ENCODE results near the gene CACNA2D1.

The CACNA2D1 gene

DNA sequence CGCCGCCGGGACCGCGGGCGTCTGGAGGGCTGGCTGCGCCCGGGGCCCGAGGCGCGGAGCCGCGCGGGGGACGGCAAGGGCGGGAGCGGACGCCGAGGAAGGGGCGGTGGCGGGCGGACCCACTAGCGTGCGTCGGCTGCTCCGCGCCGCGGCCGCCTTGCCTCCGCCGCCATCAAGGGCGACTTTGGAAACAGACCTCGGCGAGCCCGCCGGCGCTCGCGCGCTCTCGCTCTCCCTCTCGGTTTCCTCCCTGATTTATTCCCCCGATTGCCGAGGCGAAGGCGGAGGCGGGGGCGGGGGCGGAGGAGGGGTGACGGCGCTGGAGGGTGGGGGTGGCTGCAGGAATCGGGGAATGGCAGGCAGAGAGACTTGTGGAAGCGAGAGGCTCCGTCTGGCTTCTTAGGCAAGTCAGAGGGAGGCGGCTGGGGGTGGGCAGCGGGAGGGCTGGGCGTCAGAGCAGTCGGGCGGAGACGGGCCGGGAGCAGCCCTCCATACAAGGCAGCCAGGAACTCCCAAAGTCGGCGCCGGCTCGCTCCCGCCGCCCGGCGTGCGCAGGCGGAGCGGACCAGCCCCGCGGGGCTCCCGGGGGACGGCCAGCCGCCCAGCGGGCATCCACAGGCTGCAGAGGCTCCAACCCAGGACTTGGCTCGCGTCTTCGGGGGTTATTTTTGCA is at the start of gene CACNA2D1:
Gene CACNA2D1 (minus strand): TSS at position 231 of the 673 bp plus-strand sequence.
- DNase-seq (ENCODE audit: low spot score): peak; percentile 59

- peak; percentile 21 for DNase-seq (ENCODE audit: low spot score)
Observed at GRCh38 chr7:82481499-82482097, 38.0 kb upstream of the CACNA2D1 start.

DNA sequence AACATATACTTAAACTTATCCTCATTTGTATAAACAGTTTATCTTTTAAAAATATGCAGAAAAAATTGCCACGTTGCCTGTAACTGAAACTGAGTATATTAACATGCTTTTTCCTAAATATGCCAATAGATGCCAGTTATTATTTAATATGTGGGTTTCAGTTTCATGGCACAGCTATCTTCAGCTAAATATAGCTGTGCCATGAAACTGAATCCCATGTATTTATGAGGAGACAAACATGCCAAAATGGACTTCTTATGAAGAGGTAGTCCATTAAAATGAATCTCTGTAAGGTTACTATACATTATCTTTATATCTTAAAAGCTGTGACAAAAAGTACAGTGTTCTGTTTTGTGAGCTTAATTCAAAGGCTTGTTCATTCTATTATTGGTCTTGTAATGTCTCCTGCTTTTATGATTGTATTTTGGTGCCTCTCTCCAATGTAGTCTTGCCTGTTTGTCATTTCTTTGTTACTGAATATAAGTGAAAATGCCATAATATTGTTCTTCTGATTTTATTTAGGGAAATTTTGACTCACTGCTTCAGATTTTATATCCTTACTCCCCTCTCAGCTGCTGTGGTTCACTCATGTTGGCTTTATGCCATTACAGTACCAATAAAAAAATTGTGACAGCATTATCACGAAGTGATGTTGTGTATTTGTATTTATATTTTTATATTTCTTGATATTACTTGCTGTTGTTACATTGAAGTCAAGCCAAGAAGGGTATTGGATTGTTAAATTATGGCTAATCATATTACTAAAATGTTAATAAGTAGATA is 34.3 kb upstream of the CACNA2D1 start:
- no peak for DNase-seq (ENCODE audit: low spot score)

DNA sequence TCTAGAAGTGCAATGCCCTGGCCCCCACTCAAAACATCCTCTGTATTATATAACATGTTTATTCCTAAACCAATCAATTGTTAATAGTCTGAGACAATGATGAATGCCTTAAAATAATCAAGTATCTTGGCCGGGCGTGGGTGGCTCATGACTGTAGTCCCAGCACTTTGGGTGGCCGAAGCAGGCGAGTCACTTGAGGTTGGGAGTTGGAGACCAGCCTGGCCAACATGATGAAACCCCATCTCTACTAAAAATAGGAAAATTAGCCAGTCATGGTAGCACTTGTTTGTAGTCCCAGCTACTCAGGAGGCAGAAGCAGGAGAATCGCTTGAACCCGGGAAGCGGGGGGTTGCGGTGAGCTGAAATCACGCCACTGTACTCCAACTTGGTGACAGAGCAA is 29.4 kb upstream of the CACNA2D1 start:
- no peak for DNase-seq (ENCODE audit: low spot score)

DNA sequence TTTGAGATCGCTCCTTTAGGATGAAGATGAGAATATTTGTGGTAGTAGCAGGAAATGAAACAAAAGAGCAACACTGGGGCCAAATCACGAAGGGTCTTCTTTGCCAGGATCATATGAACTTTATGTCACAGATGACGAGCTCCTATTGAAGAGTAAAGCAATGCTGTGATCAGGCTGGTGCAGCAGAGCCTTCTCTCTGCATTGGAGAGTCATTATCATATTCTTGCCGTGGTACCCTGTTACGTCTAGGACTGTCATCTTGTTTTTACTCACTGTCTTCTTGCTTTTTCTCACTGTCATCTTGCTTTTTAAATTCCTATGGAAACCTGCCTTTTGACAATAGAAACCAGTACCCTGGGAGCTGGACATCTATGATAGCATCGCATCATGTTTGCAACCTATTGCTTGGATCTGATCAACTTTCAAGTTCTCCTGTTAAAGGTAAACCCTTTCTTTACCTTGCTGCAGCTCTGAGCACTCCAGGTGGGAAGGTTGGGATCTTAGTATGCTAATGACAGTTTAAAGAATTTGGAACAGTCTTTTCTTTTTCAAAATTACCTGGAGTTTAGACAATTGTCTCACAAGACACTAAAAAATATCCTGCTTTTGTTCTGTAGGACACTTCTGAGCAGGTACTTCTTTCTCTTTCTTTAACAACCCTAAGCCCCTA is 27.9 kb upstream of the CACNA2D1 start:
- DNase-seq (ENCODE audit: low spot score): no peak

- DNase-seq (ENCODE audit: low spot score): no peak
Observed at GRCh38 chr7:82469207-82469606, 25.6 kb upstream of the CACNA2D1 start.

- DNase-seq (ENCODE audit: low spot score): no peak
Observed at GRCh38 chr7:82468435-82468834, 24.9 kb upstream of the CACNA2D1 start.

DNA sequence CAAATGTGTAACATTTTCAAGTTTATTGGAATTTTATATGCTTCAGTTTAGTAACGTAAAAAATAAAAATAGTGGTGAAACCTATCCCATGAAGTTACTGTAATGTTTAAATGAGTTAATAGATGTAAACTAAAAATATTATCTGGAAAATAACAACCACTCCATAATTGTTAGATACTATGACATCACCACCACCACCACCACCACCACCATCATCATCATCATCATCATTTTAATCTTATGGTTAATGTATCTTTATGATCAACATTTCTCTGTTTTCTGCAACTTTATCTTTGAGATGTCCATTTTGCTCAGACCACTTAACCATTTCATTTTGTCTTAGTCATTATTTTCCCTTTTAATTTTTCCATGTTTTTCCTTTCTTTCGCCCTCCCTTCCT is 23.4 kb upstream of the CACNA2D1 start:
- DNase-seq (ENCODE audit: low spot score): no peak

DNA sequence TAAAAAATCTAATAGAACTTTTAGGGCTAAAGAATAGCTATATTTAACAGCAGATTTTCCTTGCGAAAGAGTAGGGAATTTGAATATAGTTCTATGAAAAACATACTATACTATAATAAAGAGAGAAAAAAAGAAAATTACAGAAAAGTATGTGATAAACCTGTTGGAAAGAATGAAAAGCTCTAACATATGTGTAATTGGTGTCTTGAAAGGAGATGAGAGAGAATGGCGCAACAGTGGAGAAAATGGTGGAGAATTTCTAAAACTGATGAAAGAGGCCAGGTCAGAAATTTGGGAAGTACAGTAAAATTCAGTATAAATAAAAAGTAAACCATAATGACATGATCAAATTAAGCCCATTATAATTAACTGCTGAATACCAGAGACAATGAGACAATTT is 20.8 kb upstream of the CACNA2D1 start:
- no peak for DNase-seq (ENCODE audit: low spot score)

- DNase-seq (ENCODE audit: low spot score): no peak
Observed at GRCh38 chr7:82455295-82455694, 11.7 kb upstream of the CACNA2D1 start.

- no peak for DNase-seq (ENCODE audit: low spot score)
Observed at GRCh38 chr7:82450759-82451158, 7.2 kb upstream of the CACNA2D1 start.

DNA sequence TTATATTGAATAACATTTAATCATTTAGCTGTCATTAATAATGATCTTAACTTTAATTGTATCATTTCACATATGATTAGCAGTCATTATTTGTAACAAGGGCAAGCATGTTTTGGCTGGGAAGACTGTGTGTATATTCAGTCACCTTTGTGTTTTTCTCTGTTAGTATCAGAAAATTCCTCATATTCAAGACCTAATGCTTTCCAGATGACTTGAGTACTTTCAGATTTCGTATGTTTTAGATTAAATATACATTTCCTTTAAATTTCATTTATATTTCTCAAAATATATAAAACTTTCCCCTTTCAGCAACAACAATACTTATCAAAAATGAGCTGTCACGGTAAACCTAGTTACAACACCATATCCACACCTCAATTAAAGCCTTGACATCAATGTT is 6.3 kb upstream of the CACNA2D1 start:
- no peak for DNase-seq (ENCODE audit: low spot score)

GRCh38 chr7:82446897-82447296 is 3.3 kb upstream of the CACNA2D1 start:
- no peak for DNase-seq (ENCODE audit: low spot score)

DNA sequence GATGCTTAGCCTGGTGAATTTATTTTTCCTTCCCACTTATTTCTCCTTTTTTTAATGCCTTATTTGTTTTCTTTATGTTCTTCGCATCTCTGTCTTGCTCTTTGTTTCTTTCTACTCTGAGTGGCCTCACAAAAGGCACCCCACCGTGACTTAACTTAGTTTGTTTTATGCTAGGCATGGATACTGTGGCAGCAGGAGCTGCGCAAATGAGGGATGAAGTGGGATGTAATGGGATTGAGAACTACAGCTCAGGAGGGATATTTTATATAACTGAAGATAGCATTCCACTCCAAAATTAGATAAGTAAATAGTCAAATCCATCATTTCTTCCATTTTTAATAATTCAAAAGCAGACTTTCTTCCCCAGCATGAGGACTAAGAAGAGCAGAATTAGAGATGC is 1.7 kb upstream of the CACNA2D1 start:
- DNase-seq (ENCODE audit: low spot score): no peak

DNA sequence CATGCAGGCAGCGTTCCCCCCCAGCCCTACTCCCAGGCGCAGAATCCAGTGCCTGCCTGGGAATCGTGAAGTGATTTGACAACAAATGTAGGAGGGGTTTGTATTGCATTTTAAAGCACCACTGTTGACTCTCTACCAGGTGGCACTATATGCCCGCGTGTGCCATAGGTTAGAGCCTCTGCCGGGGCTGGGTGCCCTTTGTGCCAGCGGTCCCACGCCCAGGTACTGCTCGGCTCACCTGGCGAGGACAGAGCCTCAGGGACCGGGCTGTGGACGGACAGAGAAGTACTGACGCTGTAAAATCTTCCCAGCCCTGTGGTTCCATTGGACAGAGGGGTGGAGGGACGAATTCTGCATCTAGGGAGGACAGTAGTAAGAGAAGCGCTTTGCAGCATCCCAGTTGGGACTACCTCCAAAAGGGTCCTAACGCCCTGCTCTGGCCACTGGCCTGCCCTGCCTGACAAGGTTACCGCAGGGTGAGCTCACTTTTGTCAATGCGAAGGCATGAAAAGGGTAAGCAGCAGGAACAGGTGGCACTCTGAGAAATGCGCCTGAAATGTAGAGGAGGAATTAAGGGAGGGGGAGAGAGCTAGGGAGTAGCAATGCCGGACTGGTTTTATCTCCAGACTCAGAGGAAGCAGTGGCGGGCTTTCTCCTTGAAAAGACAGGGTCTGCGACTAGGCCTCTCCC is 788 bp upstream of the CACNA2D1 start:
- no peak for DNase-seq (ENCODE audit: low spot score)

DNA sequence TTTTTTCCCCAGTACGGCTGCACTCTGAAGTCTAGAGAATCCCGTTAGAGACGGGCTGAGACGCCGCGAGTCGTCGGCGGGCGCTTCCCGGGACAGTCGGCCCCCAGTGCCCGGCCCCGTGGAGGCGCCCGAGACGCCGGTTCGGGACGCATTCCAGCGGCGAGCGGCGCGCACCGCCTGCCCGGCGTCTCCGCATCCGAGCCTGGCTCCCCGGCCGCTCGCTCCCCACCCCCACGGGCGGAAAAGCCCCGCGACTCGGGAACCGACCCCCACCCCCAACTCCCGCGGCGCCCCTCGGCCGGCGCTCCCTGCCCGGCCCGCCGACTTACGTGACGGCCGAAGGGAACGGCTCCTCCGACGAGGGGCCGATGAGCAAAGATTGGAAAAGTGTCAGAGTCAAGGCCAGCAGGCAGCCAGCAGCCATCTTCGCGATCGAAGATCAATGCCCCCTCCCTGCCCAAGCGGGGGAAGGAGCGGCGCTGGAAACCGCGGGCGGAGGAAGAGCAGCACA is 486 bp downstream of the CACNA2D1 start:
- peak; percentile 39 for DNase-seq (ENCODE audit: low spot score)

GRCh38 chr7:82442492-82443035 is 1.0 kb downstream of the CACNA2D1 start:
- DNase-seq (ENCODE audit: low spot score): no peak

DNA sequence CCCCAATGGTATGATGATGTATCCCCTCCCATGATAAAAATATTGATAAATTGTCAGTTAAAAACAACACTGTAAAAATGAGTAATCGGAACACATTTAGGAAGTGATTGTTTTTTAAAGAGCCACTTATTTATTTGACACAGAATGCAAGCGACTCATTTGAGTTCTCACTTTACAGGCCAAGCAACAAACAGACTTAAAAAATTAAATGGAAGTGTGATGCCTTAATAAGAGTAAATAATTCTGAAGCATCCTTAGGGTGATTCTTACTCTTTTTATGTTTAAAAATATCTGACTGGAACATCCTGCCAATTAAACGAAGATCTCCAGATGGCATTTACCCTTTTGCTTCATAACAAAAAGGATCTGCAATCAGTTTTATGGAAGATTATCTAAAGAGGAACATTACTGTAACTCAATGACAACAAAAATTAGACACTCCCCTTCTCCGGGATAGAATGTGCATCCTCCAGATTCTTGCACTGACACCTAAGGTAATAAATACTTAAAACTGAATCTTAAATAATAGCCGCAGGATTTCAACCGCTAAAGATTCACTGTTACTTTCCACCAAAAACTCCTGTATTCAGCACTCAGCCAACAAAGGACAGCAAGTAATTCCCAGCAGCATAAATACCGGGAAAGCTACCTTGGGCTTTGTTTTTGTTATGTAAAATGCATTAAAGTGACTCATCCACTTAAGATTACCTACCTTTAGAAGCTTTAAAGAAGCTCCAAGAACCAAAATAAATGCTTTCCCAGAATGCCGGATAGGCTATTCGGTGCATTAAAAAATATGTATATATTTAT is 1.7 kb downstream of the CACNA2D1 start:
- peak; percentile 16 for DNase-seq (ENCODE audit: low spot score)

DNA sequence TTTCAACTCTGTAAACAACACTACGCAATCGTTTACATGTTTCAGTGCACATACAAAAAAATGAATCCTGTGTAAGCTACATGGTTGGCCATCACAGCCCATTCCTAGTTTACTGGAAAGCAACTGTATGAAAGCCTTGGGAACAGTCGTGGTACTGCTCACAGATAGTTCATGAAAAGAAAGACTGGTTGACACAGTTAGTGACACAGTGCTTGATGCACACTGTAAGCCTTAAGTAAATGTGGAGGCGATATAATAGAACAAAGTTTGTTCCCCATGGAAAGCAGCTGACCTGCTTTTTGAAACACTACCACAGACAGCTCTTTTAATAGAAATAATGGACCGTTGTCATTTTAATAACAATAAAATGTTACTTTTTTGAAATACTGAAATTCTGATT is 5.1 kb downstream of the CACNA2D1 start:
- no peak for DNase-seq (ENCODE audit: low spot score)

- no peak for DNase-seq (ENCODE audit: low spot score)
Observed at GRCh38 chr7:82435769-82436168, 7.8 kb downstream of the CACNA2D1 start.
